ENCODE measurements around the gene FOXP1.

- TF ChIP-seq POLR2A (IDR thresholded peaks at IDR 0.05) = no peak
- TF ChIP-seq CTCF (IDR thresholded peaks at IDR 0.05) = no peak
Measured at GRCh38 chr3:70977712-70978111, 605.8 kb downstream of the FOXP1 start.
